ENCODE results near the gene MERTK. TPM values are rescaled to one million over a fixed set of nuclear protein-coding genes. Genes with fewer than 3 reads are reported as not detected.
"Not testable (repeated sequence)": the region's sequence is repeated elsewhere in the genome, so short reads cannot be mapped to it uniquely, and the experiment has no call there.

The MERTK gene
- total RNA-seq, 2 donors from 2014 or later = 22.2 to 43.6 TPM

- H3K9me3 ChIP-seq = no peaks in the 10 kb centered on the region
- H3K27me3 ChIP-seq (replicated peaks; ENCODE audit: insufficient read depth) = no peaks in the 10 kb centered on the region
- intact Hi-C loops (cut with DNase I) = loop anchor here (5.0 kb wide), 1 partner anchor 136 kb away; the partner anchor contains the start of gene MERTK
- peak; percentile 75 for DNase-seq (ENCODE audit: low spot score)
- peaks cover 5% of the 10 kb centered on the region for H3K4me1 ChIP-seq (replicated peaks)
- peak overlapping the region; percentile 25 to 38 for H3K27ac ChIP-seq
- no peak overlapping the region for H3K4me3 ChIP-seq
- no peak for TF ChIP-seq CTCF (IDR thresholded peaks at IDR 0.05)
- TF ChIP-seq POLR2AphosphoS5 (IDR thresholded peaks at IDR 0.05) = peak; percentile 31
- TF ChIP-seq POLR2A (IDR thresholded peaks at IDR 0.05) = no peak
- WGBS = 31% methylated on average over 4 of the region's 4 CpGs
- H3K36me3 ChIP-seq = no peaks in the 10 kb centered on the region
These were observed 134.5 kb downstream of the MERTK start for GRCh38 chr2:112032689-112033465.

- Histone ChIP-seq H3K4me1 (replicated peaks) (peaks cover 5% of the 10 kb centered on the region), H3K36me3 (no peaks in the 10 kb centered on the region), H3K4me3 (no peak overlapping the region), H3K27me3 (replicated peaks; ENCODE audit: insufficient read depth) (no peaks in the 10 kb centered on the region), H3K9me3 (no peaks in the 10 kb centered on the region), H3K27ac (peak overlapping the region in 1 of 2 donors; percentile 25)
- WGBS = 14% methylated on average over 1 of the region's 1 CpG
- TF ChIP-seq POLR2AphosphoS5 (IDR thresholded peaks at IDR 0.05) = no peak
- TF ChIP-seq CTCF (IDR thresholded peaks at IDR 0.05) = no peak
- TF ChIP-seq POLR2A (IDR thresholded peaks at IDR 0.05) = no peak
- intact Hi-C loops (cut with DNase I) = loop anchor here (5.0 kb wide), 1 partner anchor 136 kb away; the partner anchor contains the start of gene MERTK
- no peak for DNase-seq (ENCODE audit: low spot score)
These were observed 135.2 kb downstream of the MERTK start for GRCh38 chr2:112033600-112033999.

GRCh38 chr2:112034924-112035323, 136.5 kb downstream of the MERTK start:
- TF ChIP-seq POLR2AphosphoS5 (IDR thresholded peaks at IDR 0.05) (no peak), POLR2A (IDR thresholded peaks at IDR 0.05) (no peak), CTCF (IDR thresholded peaks at IDR 0.05) (no peak)
- Histone ChIP-seq H3K36me3 (no peaks in the 10 kb centered on the region), H3K4me1 (replicated peaks) (peaks cover 5% of the 10 kb centered on the region), H3K27ac (no peak overlapping the region), H3K9me3 (no peaks in the 10 kb centered on the region), H3K4me3 (no peak overlapping the region), H3K27me3 (replicated peaks; ENCODE audit: insufficient read depth) (no peaks in the 10 kb centered on the region)
- intact Hi-C loops (cut with DNase I) = loop anchor here (5.0 kb wide), 1 partner anchor 138 kb away; the partner anchor contains the start of gene MERTK
- 96% methylated on average over 3 of the region's 3 CpGs for WGBS
- no peak for DNase-seq (ENCODE audit: low spot score)

- Histone ChIP-seq H3K27ac (no peak overlapping the region), H3K36me3 (no peaks in the 10 kb centered on the region), H3K9me3 (no peaks in the 10 kb centered on the region), H3K4me1 (replicated peaks) (peaks cover 5% of the 10 kb centered on the region), H3K27me3 (replicated peaks; ENCODE audit: insufficient read depth) (no peaks in the 10 kb centered on the region), H3K4me3 (no peak overlapping the region)
- WGBS = 95% methylated on average over 1 of the region's 1 CpG
- no peak for TF ChIP-seq POLR2A (IDR thresholded peaks at IDR 0.05)
- TF ChIP-seq POLR2AphosphoS5 (IDR thresholded peaks at IDR 0.05) = no peak
- intact Hi-C loops (cut with DNase I) = no loop called here
- DNase-seq (ENCODE audit: low spot score) = no peak
These were observed 137.4 kb downstream of the MERTK start for GRCh38 chr2:112035786-112036185.

GRCh38 chr2:112039556-112039955, 141.1 kb downstream of the MERTK start:
- 80% methylated on average over 12 of the region's 12 CpGs for WGBS
- H3K4me1 ChIP-seq (replicated peaks); DNase-seq (ENCODE audit: low spot score); H3K27me3 ChIP-seq (replicated peaks; ENCODE audit: insufficient read depth); H3K36me3 ChIP-seq; H3K27ac ChIP-seq; H3K4me3 ChIP-seq; intact Hi-C loops (cut with DNase I); H3K9me3 ChIP-seq: not testable (repeated sequence)

GRCh38 chr2:112040066-112040465, 141.7 kb downstream of the MERTK start:
- intact Hi-C loops (cut with DNase I); H3K27ac ChIP-seq; H3K4me3 ChIP-seq; H3K9me3 ChIP-seq; H3K36me3 ChIP-seq; DNase-seq (ENCODE audit: low spot score); H3K27me3 ChIP-seq (replicated peaks; ENCODE audit: insufficient read depth); H3K4me1 ChIP-seq (replicated peaks): not testable (repeated sequence)
- 91% methylated on average over 2 of the region's 2 CpGs for WGBS
